Measurements from ENCODE around the gene PGAM1.

Gene PGAM1

DNA sequence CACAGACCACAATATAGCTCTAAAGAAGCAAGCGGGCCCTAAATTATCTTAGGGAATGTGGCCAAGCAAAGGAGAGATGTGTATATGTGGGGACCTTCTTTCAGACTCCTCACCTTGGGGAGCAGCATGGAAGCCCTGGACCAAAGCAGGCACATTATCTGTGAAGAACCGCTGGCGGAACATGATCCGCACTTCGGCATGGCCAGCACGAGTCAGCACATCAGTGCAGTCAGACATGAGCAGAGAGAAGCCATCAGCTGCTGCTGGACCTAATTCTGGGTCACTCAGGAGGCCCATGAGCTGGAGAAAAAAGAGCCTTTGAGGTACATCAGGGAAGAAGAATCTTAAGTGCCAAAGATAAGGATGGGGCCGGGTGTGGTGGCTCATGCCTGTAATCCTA lies 33.9 kb downstream of the PGAM1 start:
- CTCF ChIA-PET: interaction anchor here (1.3 kb wide), 1 partner anchor 153 kb away, joined by 3 read pairs; no protein-coding TSS in a partner anchor
- POLR2A ChIA-PET: interaction anchor here (1.0 kb wide), 1 partner anchor 26 kb away, joined by 5 read pairs; no protein-coding TSS in a partner anchor

DNA sequence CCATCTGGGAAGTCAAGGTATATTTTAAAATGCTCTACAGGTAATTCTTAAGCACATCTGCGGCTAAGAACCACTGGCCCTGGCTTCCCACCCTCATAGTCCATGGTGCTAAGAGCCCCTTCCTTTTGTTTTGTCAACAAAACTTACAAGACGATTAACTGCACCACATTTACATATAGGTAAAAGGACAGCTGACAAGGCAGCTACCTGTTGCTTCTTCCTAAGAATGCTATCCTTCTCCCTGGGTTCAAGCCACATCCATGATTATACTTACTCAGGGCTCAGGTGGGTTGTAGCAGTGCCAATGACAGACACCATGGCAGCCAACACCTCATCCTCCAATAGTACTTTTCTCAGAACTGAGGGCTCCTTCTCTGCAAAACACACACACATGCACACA lies 36.3 kb downstream of the PGAM1 start:
- Histone ChIP-seq H3K27ac (ENCODE audit: extremely low read depth, low read depth, low read length) (no peak overlapping the region), H3K9me3 (ENCODE audit: control insufficient read depth, insufficient read depth, low read depth, low read length) (no peaks in the 10 kb centered on the region), H3K4me1 (ENCODE audit: control insufficient read depth, insufficient read depth, low read length) (no peaks in the 10 kb centered on the region), H3K36me3 (ENCODE audit: control insufficient read depth in 2 of 2, insufficient read depth in 1 of 2, low read length in 2 of 2) (peaks cover 62 to 99% of the 10 kb centered on the region in 2 experiments), H3K4me3 (ENCODE audit: low read depth, low read length) (no peak overlapping the region)
- no peak for TF ChIP-seq SP2 (tag by site-specific recombination; IDR thresholded peaks at IDR 0.05)
- TF ChIP-seq SCRT2 (tag by site-specific recombination; IDR thresholded peaks at IDR 0.05): peak; percentile 94
- TF ChIP-seq SCRT1 (tag by site-specific recombination; IDR thresholded peaks at IDR 0.05; ENCODE audit: borderline replicate concordance): peak; percentile 86
- CTCF ChIA-PET: interaction anchor here (0.6 to 8.2 kb wide), 8 partner anchors 14 to 155 kb away, joined by 3 to 81 read pairs (median 4); no protein-coding TSS in a partner anchor
- POLR2A ChIA-PET: no interaction called here

More for the DNA sequence above, 33.9 kb downstream of the PGAM1 start:
- Histone ChIP-seq H3K9me3 (ENCODE audit: control insufficient read depth, insufficient read depth, low read depth, low read length) (no peaks in the 10 kb centered on the region), H3K4me1 (ENCODE audit: control insufficient read depth, insufficient read depth, low read length) (no peaks in the 10 kb centered on the region), H3K36me3 (ENCODE audit: control insufficient read depth in 2 of 2, insufficient read depth in 1 of 2, low read length in 2 of 2) (peaks cover 54 to 99% of the 10 kb centered on the region in 2 experiments), H3K27ac (ENCODE audit: extremely low read depth, low read depth, low read length) (no peak overlapping the region), H3K4me3 (ENCODE audit: low read depth, low read length) (no peak overlapping the region)
- TF ChIP-seq ZBTB8A (tag by site-specific recombination; IDR thresholded peaks at IDR 0.05) (no peak), ZNF600 (tag by site-specific recombination; IDR thresholded peaks at IDR 0.05) (peak; percentile 86)

DNA sequence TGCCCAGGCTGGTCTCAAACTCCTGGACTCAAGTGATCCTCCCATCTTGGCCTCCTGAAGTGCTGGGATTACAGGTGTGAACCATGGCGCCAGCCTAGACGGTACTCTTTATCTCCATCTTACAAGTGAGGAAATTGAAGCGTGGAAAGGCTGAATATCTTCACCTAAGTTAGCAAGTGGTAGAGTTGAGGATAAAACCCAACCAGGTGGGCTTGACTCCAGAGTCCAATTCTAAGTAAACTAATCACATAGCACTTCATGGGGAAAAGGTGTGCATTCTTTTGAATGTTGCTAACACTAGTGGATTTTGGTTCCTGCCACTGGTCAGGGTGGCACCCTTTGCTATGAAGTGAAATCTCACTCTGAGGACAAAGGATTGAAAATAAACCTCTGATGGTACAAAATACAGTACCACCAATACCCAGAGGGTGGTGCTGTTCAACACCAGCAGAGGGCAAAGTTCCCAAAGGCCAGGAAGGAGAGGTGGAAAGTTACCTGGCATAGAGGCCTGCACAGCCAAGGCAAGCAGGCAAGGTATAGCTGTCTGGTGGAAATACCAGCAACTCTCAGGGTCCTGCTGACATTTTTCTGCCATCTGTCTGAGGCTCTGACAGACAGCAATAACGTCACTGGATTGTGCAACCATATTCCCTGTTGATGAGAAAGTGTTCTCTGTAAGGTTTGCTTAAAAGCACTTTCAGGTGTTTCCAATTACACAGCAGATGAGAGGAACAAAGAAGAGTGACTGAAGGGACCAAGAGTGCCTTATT lies 37.6 kb downstream of the PGAM1 start:
- Histone ChIP-seq H3K4me1 (ENCODE audit: control insufficient read depth, insufficient read depth, low read length) (no peaks in the 10 kb centered on the region), H3K27ac (ENCODE audit: extremely low read depth, low read depth, low read length) (no peak overlapping the region), H3K36me3 (ENCODE audit: control insufficient read depth in 2 of 2, insufficient read depth in 1 of 2, low read length in 2 of 2) (peaks cover 54 to 97% of the 10 kb centered on the region in 2 experiments), H3K9me3 (ENCODE audit: control insufficient read depth, insufficient read depth, low read depth, low read length) (no peaks in the 10 kb centered on the region), H3K4me3 (ENCODE audit: low read depth, low read length) (no peak overlapping the region)
- ChIA-PET CTCF (interaction anchor here (0.5 to 8.2 kb wide), 19 partner anchors 10 to 273 kb away, joined by 3 to 81 read pairs (median 5); partner anchors contain the start of gene PI4K2A), POLR2A (interaction anchor here (0.9 kb wide), 1 partner anchor 91 kb away, joined by 3 read pairs; no protein-coding TSS in a partner anchor)
- TF ChIP-seq, protein P1, sequence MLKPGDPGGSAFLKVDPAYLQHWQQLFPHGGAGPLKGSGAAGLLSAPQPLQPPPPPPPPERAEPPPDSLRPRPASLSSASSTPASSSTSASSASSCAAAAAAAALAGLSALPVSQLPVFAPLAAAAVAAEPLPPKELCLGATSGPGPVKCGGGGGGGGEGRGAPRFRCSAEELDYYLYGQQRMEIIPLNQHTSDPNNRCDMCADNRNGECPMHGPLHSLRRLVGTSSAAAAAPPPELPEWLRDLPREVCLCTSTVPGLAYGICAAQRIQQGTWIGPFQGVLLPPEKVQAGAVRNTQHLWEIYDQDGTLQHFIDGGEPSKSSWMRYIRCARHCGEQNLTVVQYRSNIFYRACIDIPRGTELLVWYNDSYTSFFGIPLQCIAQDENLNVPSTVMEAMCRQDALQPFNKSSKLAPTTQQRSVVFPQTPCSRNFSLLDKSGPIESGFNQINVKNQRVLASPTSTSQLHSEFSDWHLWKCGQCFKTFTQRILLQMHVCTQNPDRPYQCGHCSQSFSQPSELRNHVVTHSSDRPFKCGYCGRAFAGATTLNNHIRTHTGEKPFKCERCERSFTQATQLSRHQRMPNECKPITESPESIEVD (tag by site-specific recombination; IDR thresholded peaks at IDR 0.05): no peak
- TF ChIP-seq ZNF585B (tag by site-specific recombination; IDR thresholded peaks at IDR 0.05) (no peak), ZNF274 (IDR thresholded peaks at IDR 0.05; ENCODE audit: low read length) (no peak), ZNF274 (tag by site-specific recombination; IDR thresholded peaks at IDR 0.05; ENCODE audit: borderline replicate concordance) (no peak), PRDM1 (tag by site-specific recombination; IDR thresholded peaks at IDR 0.05) (peak; percentile 95), ZEB2 (tag by site-specific recombination; IDR thresholded peaks at IDR 0.05) (0 out of 2 replicates have a peak, but pooled peaks have one; percentile 38), ZNF654 (tag by site-specific recombination; IDR thresholded peaks at IDR 0.05; ENCODE audit: low read depth) (peak; percentile 77), GFI1B (tag by site-specific recombination; IDR thresholded peaks at IDR 0.05) (no peak), SCRT2 (tag by site-specific recombination; IDR thresholded peaks at IDR 0.05) (peak; percentile 38; the same call in 1 of the 2 replicates), ZFP41 (tag by site-specific recombination; IDR thresholded peaks at IDR 0.05; ENCODE audit: borderline replicate concordance) (no peak)
- TF ChIP-seq, protein P2, sequence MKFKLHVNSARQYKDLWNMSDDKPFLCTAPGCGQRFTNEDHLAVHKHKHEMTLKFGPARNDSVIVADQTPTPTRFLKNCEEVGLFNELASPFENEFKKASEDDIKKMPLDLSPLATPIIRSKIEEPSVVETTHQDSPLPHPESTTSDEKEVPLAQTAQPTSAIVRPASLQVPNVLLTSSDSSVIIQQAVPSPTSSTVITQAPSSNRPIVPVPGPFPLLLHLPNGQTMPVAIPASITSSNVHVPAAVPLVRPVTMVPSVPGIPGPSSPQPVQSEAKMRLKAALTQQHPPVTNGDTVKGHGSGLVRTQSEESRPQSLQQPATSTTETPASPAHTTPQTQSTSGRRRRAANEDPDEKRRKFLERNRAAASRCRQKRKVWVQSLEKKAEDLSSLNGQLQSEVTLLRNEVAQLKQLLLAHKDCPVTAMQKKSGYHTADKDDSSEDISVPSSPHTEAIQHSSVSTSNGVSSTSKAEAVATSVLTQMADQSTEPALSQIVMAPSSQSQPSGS (tag by site-specific recombination; IDR thresholded peaks at IDR 0.05; ENCODE audit: low read depth): no peak
- TF ChIP-seq, protein P3, sequence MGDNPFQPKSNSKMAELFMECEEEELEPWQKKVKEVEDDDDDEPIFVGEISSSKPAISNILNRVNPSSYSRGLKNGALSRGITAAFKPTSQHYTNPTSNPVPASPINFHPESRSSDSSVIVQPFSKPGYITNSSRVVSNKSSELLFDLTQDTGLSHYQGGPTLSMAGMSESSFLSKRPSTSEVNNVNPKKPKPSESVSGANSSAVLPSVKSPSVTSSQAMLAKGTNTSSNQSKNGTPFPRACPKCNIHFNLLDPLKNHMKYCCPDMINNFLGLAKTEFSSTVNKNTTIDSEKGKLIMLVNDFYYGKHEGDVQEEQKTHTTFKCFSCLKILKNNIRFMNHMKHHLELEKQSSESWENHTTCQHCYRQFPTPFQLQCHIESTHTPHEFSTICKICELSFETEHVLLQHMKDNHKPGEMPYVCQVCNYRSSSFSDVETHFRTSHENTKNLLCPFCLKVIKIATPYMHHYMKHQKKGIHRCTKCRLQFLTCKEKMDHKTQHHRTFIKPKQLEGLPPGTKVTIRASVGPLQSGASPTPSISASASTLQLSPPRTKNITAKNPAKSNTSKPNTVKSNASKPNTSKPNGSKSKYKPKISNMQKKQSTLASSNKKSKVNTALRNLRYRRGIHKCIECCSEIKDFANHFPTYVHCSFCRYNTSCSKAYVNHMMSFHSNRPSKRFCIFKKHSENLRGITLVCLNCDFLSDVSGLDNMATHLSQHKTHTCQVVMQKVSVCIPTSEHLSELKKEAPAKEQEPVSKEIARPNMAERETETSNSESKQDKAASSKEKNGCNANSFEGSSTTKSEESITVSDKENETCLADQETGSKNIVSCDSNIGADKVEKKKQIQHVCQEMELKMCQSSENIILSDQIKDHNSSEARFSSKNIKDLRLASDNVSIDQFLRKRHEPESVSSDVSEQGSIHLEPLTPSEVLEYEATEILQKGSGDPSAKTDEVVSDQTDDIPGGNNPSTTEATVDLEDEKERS (tag by site-specific recombination; IDR thresholded peaks at IDR 0.05): no peak
- TF ChIP-seq, protein P4, sequence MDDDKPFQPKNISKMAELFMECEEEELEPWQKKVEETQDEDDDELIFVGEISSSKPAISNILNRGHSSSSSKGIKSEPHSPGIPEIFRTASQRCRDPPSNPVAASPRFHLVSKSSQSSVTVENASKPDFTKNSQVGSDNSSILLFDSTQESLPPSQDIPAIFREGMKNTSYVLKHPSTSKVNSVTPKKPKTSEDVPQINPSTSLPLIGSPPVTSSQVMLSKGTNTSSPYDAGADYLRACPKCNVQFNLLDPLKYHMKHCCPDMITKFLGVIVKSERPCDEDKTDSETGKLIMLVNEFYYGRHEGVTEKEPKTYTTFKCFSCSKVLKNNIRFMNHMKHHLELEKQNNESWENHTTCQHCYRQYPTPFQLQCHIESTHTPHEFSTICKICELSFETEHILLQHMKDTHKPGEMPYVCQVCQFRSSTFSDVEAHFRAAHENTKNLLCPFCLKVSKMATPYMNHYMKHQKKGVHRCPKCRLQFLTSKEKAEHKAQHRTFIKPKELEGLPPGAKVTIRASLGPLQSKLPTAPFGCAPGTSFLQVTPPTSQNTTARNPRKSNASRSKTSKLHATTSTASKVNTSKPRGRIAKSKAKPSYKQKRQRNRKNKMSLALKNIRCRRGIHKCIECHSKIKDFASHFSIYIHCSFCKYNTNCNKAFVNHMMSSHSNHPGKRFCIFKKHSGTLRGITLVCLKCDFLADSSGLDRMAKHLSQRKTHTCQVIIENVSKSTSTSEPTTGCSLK (tag by site-specific recombination; IDR thresholded peaks at IDR 0.05): no peak
- TF ChIP-seq, protein P5, sequence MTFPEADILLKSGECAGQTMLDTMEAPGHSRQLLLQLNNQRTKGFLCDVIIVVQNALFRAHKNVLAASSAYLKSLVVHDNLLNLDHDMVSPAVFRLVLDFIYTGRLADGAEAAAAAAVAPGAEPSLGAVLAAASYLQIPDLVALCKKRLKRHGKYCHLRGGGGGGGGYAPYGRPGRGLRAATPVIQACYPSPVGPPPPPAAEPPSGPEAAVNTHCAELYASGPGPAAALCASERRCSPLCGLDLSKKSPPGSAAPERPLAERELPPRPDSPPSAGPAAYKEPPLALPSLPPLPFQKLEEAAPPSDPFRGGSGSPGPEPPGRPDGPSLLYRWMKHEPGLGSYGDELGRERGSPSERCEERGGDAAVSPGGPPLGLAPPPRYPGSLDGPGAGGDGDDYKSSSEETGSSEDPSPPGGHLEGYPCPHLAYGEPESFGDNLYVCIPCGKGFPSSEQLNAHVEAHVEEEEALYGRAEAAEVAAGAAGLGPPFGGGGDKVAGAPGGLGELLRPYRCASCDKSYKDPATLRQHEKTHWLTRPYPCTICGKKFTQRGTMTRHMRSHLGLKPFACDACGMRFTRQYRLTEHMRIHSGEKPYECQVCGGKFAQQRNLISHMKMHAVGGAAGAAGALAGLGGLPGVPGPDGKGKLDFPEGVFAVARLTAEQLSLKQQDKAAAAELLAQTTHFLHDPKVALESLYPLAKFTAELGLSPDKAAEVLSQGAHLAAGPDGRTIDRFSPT (tag by site-specific recombination; IDR thresholded peaks at IDR 0.05): no peak

All from HEK293 (cell line).